Superior temporal gyrus (tissue), 1 donor: Measurements from ENCODE around the gene ZNF23.
"Not testable (repeated sequence)": the region's sequence is repeated elsewhere in the genome, so short reads cannot be mapped to it uniquely, and the experiment has no call there.

Experiments used
- DNase-seq: peaks from one replicate; pipeline ENCODE4 v3.0.0-alpha.2; 2016; ENCODE audit errors: extremely low spot score

The ZNF23 gene

DNA sequence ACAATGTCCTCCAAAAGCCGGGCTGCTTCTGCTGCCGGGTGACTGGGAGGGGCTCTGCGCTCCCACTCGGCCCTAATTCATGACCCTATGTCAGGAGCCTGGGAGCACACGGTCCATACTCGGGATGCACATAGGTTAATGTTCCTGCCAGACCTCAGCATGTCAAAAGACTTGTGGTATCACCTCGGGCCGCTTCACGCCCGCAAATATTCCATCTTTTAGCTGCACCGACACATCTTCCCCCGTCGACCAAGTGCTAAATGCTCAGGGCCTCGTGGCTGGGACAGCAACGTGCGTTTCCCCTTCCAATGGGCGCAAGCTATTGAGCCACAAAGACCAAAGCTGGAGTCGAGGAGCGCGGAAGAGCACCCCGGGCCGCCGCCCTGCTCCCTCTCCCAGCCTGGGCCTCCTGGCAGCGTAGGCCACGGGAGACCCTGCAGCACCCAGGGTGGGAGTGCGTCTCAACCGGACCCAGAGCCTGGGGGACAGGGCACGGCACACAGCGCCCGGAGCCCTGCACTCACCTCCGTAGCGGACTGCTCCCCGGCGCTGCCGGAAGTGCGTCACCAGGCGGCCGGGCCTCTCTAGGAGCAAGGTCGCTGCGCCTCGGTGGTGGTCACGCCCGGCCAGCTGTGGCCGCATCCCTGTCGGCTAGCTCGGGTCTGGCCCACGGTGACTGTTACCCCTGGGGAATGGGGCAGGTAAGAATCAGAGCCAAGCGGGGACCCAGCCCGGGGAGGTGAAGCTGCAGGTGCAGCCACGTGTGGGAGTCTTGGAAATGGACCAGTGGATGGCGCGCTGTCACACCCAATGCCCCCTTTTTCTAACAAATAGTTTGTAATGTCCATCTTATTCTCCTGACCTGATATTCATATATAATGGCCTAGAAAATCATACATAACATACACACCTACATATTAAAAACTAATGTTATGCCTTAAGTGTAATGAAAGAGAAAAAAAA lies at the start of gene ZNF23:
TSS of gene ZNF23 (minus strand) at position 562 of the 963 bp plus-strand sequence. CDS start 5,451 bp downstream, outside the sequence.
- DNase-seq, result peak; percentile 86

DNA sequence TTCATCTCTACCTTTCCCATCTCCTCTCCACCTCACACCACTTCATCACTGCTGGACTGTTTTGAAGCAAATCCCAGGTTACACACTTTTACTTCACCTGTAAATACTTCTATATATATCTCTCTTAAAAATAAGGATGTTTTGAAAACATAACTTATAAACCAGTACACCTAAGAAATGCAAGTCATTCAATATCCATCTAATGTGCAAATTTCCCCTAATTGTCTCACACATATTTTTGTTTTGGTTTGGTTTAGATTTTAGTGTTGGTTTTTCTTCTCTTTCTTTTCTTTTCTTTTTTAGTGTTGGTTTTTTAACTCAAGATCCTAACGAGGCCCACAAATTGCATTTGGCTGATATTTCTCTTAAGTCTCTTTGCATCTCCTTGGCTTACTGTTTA lies 45.0 kb upstream of the ZNF23 start:
- DNase-seq, result no peak

DNA sequence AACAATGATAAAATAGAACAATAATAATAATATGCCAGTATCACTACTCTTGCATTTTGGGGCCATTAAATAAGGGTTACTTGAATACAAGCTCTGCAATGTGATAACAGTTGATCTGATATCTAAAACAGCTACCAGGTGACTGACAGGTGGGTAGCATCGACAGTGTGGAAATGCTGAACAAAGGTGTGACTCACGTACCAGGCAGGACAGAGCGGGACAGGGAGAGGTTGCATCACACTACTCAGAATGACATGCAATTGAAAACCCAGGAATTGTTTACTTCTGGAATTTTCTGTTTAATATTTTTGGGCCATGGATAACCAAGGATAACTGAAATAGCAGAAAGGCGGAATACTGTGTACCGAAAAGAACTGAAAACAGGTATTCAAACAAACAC lies 42.9 kb upstream of the ZNF23 start:
- no peak for DNase-seq

DNA sequence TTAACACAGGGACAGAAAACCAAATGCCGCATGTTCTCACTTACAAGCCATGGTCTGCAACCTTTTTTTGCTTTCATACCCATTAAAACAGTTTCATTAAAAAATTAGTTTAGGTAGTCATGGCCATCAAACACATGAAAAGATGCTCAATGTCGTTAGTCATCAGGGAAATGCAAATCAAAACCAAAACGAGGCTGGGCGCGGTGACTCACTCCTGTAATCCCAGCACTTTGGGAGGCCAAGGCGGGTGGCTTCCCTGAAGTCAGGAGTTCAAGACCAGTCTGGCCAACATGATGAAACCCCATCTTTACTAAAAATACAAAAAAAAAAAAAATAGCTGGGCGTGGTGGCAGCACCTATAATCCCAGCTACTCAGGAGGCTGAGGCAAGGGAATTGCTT lies 42.0 kb upstream of the ZNF23 start:
- not testable (repeated sequence) for DNase-seq

DNA sequence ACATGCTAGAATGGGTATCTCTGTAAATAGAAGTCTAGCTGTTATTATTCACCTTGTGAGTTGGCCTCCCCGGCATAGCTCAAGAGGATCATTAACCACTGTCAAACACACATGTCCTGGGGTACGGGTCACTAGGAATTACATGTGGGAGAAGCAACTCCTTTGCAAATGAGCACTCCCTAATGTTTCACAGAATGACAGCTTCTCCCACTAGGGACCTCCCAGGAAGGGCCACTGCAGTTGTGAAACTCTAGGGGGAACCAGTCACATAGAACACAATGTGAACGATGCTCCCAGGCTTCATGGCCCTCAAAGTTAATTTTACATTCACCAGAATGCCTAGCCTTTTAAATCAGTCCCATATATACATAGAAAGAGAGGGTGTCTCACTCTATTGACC lies 39.5 kb upstream of the ZNF23 start:
- DNase-seq, result no peak

DNA sequence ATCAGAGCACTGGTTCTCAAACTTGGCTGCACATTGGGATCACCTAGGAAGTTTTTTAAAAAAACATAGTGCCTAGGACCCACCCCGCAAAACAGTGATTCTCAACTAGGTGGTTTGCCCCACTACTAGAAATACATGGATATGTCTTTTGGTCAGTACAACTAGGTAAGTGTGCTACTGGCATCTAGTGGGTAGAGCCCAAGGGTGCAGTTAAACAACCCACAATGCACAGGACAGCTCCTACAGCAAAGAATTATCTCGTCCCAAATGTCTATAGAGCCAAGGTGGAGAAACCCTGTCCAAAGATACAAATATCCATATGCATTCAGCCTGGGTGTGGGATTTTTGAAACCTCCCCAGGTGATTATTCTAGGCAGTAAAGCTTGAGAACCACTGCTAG lies 38.9 kb upstream of the ZNF23 start:
- no peak for DNase-seq

DNA sequence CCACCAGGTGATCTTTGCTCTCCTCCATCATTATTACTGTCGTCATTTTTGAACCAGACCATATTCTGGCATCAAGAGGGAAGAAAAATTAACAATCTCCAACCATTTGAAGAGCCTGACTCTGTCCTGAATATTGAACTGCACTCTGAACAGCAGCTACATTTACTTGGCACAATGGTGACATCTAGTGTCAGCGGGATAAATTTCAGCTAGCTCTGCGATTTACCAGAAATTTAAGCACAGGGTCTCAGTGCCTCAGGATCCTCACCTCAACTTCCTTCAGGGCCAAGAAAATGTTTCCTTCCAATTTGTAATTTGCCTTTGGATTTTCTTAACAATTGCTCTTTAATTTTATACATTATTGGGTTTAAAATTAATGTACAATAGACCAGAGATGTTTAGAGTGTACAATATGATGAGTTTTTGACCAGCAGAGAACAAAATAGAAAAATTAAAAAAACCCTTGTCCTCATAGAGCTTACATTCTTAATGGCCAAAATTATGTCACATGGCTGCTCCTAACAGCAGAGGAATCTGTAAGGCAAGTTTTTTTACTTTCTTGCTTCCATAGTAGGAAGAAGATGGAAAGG lies 37.8 kb upstream of the ZNF23 start:
- peak; percentile 82 for DNase-seq

DNA sequence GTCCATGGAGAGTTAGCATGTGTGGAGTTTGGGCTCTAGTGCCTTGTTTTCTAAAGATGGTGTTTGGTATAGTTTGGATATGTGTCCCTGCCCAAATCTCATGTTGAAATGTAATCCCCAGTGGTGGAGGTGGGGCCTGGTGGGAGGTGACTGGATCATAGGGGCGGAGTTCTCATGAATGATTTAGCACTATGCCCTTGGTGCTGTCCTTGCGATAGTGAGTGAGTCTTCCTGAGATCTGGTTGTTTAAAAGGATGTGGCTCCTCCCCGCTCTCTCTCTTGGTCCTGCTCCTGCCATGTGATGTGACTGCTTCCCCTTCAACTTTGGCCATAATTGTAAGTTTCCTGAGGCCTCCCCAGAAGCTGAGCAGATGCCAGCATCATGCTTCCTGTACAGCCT lies 36.0 kb upstream of the ZNF23 start:
- no peak for DNase-seq

DNA sequence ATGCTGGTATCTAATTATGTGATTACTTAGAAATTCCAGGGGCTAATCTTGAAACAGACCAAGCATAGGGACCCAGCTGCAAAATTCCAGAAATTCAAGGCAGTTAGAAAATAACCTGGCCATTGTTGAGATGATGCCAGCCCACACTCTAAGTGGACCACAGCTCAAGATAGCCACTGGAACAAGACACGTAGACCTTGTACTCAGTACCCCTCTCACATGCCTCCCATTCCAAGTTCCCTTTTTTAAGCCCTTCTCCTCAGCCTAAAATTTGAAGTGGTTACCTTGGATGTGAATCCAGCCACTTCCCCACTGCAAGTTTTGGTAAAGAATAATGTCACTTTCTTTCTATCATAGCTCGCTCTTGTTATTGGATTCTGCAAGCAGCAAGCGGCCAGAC lies 31.2 kb upstream of the ZNF23 start:
- no peak for DNase-seq

DNA sequence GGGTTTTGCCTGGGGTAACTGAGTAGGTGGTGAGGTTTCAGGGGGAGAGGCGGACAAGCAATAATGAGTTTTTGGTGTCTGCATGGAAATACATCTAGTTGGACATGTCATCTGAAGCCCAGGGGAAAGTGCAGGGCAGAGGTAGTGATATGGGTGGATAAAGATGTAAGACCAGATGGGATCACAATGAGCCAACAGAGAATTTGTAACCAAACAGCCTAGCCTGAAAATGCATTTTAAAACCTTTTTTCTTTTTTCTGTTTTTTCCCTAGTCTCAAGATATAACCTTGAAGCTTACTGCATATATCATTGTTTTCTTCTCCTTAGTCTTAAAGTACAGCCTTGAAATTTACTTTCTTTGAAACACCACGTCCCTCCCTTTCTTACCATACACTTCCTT lies 30.7 kb upstream of the ZNF23 start:
- DNase-seq, result no peak

DNA sequence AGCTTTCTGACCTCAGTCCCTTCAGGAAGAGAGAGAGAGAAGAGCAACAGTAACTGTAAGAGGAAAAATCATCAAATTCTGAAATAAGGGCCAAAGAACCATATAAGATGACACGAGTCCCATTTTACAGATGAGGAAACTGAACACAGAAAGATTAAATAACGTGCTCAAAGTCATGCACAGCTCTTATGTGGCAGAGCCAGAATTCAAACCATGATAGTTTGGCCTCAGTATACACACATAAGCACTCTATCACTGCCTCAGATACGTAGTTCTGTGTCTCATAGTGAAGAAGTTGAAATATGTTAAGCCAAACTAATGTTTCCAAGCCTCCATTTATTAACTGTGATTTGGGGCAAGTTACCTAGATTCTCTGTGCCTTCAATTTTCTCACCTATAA lies 29.0 kb upstream of the ZNF23 start:
- DNase-seq, result no peak

DNA sequence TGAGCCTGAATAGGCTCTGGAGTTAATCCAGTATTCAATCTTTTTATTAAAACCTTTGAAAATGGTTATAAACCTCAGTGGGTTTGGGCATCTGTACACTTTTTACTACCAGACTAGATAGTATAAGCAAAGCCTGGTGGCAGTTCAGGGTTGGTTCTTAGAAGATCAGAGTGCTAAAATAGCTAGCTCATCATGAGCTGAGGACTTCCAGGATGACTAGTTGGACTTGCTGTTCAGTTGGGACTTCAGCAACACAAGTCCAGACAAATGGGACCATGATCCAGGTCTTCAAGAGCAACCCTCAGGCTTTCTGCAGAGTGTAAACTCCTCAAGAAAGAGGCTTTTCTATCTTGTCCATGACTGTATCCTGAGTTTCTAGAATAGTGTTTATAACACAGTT lies 28.3 kb upstream of the ZNF23 start:
- no peak for DNase-seq

DNA sequence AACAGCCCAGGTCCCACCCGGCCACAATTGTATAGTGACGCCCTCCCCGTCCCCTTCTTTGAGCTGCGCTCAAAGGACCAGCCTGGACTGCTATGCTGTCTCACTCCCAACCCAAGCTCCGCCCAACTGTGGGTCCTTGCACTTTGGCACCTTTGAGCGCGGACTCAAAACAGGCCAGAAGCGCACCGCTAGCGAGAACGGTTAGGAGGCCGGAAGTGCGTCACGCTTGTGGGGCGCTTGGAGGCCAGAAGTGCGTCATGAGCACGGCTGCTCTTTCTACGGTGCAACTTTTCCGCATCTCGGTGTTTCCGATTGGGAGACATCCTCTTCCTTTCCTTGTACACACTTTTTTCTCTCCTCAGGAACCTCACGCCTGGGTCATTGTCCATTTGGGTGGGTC lies 27.1 kb upstream of the ZNF23 start, which contains the start of gene ZNF19:
TSS of gene ZNF19 (minus strand) at position 203 of the 400 bp plus-strand sequence. CDS start 7,210 bp downstream, outside the sequence.
- DNase-seq, result no peak

DNA sequence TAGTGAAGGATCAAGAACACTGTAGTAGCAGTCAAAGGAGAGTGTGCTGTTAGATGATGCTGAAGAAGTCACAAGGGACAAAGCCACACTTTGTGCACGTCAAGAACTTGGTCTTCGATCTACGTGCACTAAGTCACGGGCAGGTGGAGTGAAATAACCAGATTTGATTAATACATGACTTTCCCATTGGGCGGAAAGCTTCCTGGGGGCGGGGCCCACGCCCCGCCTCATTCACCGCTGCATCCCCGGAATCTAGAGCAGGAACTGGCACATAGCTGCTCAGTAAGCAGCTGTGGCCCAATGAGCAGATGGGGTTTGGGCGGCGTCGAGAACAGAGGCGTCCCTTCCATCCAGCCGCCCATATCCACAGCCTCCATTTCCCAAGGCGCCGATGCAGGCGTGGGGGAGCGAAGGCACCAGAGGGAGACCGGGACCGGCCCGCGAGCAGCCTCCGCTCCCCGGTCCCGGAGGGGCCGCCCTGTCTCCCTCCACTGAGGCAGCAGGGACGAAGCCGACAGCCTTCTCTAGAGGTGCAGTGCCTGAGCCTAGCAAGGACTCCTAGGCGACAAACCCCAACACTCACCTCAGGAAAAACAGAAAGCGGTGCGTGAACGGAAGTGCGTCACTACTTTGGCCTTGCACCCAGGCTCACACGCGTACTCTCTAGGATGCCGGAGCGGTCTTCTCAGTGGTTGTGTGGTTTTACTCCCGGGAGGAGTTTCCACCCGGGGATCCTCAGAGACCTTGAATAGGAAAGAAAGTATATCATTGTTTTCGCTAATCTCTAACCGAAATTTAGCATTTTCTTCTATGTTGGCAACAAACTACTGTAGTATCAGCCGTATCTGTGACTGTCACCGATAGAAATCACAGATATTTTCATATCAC lies 22.2 kb upstream of the ZNF23 start:
- DNase-seq, result peak; percentile 99

DNA sequence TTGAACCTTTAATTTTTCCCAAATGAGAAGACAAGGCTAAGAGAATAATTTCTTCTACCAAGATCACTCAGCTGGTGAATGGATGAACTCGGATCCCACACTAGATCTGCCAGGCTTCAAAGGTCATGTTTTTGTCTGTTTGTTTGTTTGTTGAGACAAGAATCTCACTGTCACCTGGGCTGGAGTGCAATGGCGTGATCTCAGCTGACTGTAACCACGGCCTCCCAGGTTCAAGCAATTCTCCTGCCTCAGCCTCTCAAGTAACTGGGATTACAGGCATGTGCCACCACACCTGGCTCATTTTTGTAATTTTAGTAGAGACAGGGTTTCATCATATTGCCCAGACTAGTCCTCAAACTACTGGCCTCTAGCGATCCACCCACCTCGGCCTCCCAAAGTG lies 20.5 kb upstream of the ZNF23 start:
- no peak for DNase-seq

DNA sequence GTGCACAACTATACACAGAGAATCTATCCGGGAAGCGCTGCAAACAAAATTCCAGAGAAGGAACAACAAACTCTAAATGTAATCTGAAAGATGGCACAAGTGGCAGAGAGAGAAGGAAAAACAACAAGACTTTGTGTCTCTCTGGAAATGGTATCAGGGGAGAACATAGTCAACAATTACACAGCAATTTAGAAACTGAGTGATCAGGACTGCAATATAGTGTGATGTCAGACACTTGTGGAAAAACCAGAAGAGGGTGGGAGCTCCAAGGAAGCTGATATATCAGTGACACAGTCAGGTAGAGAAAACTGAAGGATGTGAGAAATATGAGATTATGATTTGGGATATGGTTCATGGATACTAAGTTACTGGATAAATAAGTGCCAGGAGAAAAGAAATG lies 18.9 kb upstream of the ZNF23 start:
- DNase-seq, result no peak

DNA sequence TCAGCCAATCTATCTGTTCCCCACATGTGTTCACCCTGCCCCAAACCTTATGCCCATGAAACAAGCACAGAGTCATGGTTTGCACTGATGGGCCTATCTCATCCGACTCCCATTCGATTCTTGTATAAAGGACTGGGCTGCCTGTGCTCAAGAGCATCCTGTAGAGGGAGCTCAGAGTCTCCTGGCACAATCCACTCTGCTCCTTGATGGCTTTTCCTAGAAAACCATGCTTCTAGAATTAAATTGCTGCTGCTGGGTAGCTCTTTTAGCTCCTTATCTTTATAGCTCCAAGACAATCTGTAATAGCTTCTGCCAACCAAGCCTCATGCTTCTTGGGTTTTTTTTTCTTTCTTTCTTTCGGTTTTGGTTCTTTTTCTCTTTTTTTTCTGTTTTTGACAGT lies 17.4 kb upstream of the ZNF23 start:
- DNase-seq, result peak; percentile 42

DNA sequence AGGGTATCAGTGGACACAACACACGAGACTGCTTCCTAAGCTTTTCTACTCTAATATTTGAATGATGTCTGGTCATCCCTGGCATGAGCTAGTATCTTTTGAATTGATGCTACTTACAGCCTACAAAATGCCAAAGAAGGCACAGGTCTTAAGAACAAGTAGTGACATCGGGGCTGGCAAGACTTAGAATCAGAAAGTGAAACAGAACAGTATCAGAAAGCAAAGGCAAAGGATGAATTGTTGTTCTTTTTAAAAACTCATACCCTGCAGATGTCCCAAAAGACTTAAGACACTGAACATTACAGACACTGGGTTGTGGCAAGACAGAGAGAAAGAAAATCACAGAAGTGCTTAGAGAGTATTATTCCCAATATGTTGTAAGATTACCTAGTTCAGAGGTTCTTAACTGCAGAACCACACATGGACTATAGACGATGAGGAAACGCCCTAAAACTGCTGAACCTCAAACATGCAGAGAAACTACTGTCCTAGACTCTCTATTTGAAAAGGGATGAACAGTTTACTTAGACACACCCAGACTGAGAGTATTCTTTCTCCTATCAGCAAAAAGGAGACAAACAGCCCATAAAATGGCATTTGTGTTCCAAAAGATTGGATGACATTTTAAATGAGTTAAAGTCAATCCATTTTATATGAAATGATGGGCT lies 14.5 kb upstream of the ZNF23 start:
- DNase-seq, result no peak

DNA sequence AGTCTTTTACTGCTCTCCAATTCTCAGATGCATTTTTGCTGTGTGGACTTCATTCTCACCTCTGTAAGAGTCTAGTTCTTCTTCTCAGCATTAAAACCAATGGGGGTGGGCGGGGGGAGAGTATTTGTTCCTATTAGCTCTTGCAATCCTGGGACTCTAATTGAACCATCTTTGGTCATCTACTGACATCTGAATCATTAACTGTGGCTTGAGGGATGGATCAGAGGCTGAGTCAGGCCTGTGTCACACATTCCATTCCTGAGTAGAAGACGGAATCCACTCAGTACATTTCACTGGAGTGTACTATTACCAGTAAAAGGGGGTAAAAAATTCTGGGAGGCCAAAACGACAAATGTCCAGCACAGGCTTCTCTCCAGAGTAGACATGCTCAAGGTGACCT lies 12.8 kb upstream of the ZNF23 start:
- no peak for DNase-seq

DNA sequence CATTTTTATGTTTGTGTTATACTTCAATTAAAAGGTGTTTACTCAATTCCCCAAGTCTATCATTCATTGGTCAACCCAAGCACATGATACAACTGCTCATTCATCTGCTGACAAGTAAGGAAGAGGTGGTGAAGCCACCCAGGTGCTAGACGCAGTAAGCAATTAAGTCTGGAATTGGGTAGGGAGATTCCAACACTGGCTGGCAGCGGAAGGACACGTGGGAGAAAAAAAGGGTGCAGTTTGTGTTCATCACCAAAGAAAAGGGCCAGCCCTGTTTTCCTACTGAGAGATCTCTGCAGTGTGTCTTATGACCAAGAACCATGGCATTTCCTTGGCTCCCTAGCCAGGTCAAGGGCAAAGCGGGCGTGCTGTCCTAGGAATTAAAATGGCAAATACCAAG lies 11.8 kb upstream of the ZNF23 start:
- DNase-seq, result no peak

DNA sequence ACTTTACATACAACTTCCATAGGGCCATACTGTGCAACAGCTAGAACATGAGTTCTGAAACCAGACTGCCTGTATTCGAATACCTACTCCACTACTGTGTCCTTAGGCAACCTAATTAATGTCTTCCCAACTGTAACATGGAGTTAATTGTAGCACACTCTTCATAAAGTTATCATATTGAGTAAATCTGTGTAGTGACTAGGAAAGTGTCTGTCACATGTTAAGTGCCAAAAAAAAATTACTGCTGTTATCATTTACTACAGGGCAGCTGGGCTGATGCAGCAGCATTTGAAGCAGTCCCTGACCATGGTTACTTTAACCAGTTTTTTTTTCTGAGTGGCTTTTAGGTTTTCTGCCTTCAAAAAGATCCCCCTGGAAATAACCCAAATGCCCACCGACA lies 10.9 kb upstream of the ZNF23 start:
- DNase-seq, result no peak

DNA sequence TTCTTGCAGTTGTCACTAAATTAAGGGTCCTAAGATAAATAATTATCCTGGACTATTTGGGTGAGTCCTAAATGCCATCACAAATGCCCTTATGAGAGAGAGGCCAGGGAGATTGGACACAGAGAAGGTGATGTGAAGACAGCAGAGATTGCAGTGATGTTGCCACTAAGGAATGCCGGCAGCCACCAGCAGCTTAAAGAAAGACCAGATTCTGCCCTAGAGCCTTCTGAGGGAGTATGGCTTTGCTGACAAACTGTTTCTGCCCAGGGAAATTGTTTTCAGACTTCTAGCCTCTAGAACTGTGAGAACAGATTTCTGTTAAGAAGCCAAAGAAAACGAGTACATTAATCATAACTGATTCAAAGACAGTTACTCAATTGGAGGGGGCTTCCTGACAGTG lies 10.0 kb upstream of the ZNF23 start:
- no peak for DNase-seq
